HG02571 (cell line): Measurements from ENCODE around the gene TCF12.
"Not testable (repeated sequence)": the region's sequence is repeated elsewhere in the genome, so short reads cannot be mapped to it uniquely, and the experiment has no call there.

Experiments
- ATAC-seq: cut with Tn5 transposase; IDR thresholded peaks from one replicate; pipeline ENCODE4 v1.9.1; 2021; ENCODE audit warnings: mild to moderate bottlenecking, moderate library complexity; ENCODE audit not compliant: unreplicated experiment

TCF12 gene

GRCh38 chr15:56944485-56944884 lies 26.0 kb downstream of the TCF12 start:
- no peak for ATAC-seq

GRCh38 chr15:56946150-56946549 lies 27.7 kb downstream of the TCF12 start:
- ATAC-seq, result no peak

- no peak for ATAC-seq
Measured at GRCh38 chr15:56948000-56948763, 29.7 kb downstream of the TCF12 start.

- ATAC-seq, result no peak
Measured at GRCh38 chr15:56948764-56949101, 30.3 kb downstream of the TCF12 start.

GRCh38 chr15:56950979-56951378 lies 32.5 kb downstream of the TCF12 start:
- no peak for ATAC-seq

- no peak for ATAC-seq
Measured at GRCh38 chr15:56953790-56954189, 35.3 kb downstream of the TCF12 start.

- not testable (repeated sequence) for ATAC-seq
Measured at GRCh38 chr15:56955011-56955410, 36.6 kb downstream of the TCF12 start.

- ATAC-seq, result no peak
Measured at GRCh38 chr15:56956538-56956937, 38.1 kb downstream of the TCF12 start.

- ATAC-seq, result no peak
Measured at GRCh38 chr15:56957812-56958406, 39.5 kb downstream of the TCF12 start.

- no peak for ATAC-seq
Measured at GRCh38 chr15:56959318-56959648, 40.8 kb downstream of the TCF12 start.

- no peak for ATAC-seq
Measured at GRCh38 chr15:56960116-56960515, 41.7 kb downstream of the TCF12 start.

- no peak for ATAC-seq
Measured at GRCh38 chr15:56963126-56963525, 44.7 kb downstream of the TCF12 start.

- no peak for ATAC-seq
Measured at GRCh38 chr15:56963710-56964109, 45.3 kb downstream of the TCF12 start.

- no peak for ATAC-seq
Measured at GRCh38 chr15:56964182-56964581, 45.7 kb downstream of the TCF12 start.

- no peak for ATAC-seq
Measured at GRCh38 chr15:56965231-56966013, 47.0 kb downstream of the TCF12 start.

- no peak for ATAC-seq
Measured at GRCh38 chr15:56967336-56967735, 48.9 kb downstream of the TCF12 start.

- ATAC-seq, result no peak
Measured at GRCh38 chr15:56968256-56968655, 49.8 kb downstream of the TCF12 start.

GRCh38 chr15:56968821-56969220 lies 50.4 kb downstream of the TCF12 start:
- no peak for ATAC-seq

- ATAC-seq, result no peak
Measured at GRCh38 chr15:56969265-56969895, 50.9 kb downstream of the TCF12 start.

GRCh38 chr15:56971571-56971970 lies 53.1 kb downstream of the TCF12 start:
- no peak for ATAC-seq

GRCh38 chr15:56972016-56972415 lies 53.6 kb downstream of the TCF12 start:
- ATAC-seq, result no peak

- ATAC-seq, result no peak
Measured at GRCh38 chr15:56972426-56972825, 54.0 kb downstream of the TCF12 start.
